Activated CD4-positive, alpha-beta T cell treated with anti-CD3 and anti-CD28 coated beads for 36 hours (primary cell): Measurements from ENCODE around the gene TYMP. TPM values are rescaled to one million over a fixed set of nuclear protein-coding genes. Genes with fewer than 3 reads are reported as not detected.

ENCODE experiments used
- ATAC-seq: fragments of 200-7000 bp; cut with Tn5 transposase; one replicate; pipeline ENCODE4 v1.10.0; 2021; ENCODE audit warnings: mild to moderate bottlenecking, moderate library complexity
- CTCF ChIA-PET: fragments of 350-600 bp; sonication (Branson Sonifier 250); formaldehyde crosslinking; loops from one replicate; lab custom pipeline; 2021; ENCODE audit warnings: antibody characterized with exemption; lab: Charles Lee
- POLR2A ChIA-PET: fragments of 350-600 bp; sonication (Branson Sonifier 250); formaldehyde crosslinking; loops from one replicate; lab custom pipeline; 2021; ENCODE audit warnings: antibody characterized with exemption, inconsistent platforms; lab: Charles Lee
- DNase-seq: peaks from one replicate; pipeline ENCODE4 v3.0.0-alpha.2; 2020
- H3K27ac Mint-ChIP-seq: one replicate; pipeline ENCODE4 v1.8.0; 2021; ENCODE audit warnings: mixed read lengths
- H3K27me3 Mint-ChIP-seq: one replicate; pipeline ENCODE4 v1.8.0; 2021; ENCODE audit warnings: mixed read lengths
- H3K36me3 Mint-ChIP-seq: one replicate; pipeline ENCODE4 v1.8.0; 2021; ENCODE audit warnings: low read depth, mixed read lengths
- H3K4me1 Mint-ChIP-seq: one replicate; pipeline ENCODE4 v1.8.0; 2021; ENCODE audit warnings: mixed read lengths
- H3K4me3 Mint-ChIP-seq: one replicate; pipeline ENCODE4 v1.8.0; 2021; ENCODE audit warnings: mild to moderate bottlenecking, moderate library complexity, mixed read lengths
- H3K9me3 Mint-ChIP-seq: one replicate; pipeline ENCODE4 v1.8.0; 2021; ENCODE audit warnings: low read depth, mixed read lengths
- intact Hi-C, 2 experiments: fragments of 100-400 bp; cut with DNase I in 1 of 2; cut with micrococcal nuclease in 1 of 2; formaldehyde crosslinking; loops; one replicate each; pipeline versions ENCODE4 v1.14.2 to v1.15.1; 2022 to 2024; cut with DNase I, micrococcal nuclease
- total RNA-seq, 2 experiments: library from RNA; stranded (reverse); gene quantifications; one replicate each; pipeline ENCODE4 v1.2.3, GENCODE V29; 2021

Gene TYMP
- total RNA-seq, 2 experiments from 2014 or later = 26.9 to 44.3 TPM

GRCh38 chr22:50505776-50506610 is 23.8 kb downstream of the TYMP start:
- peaks cover 13% of the 10 kb centered on the region for H3K4me1 Mint-ChIP-seq
- ATAC-seq (no peak), DNase-seq (no peak)
- ChIA-PET POLR2A (interaction anchor here (1.2 kb wide), 1 partner anchor 20 kb away, joined by 3 read pairs; the partner anchor contains the start of gene SCO2), CTCF (interaction anchor here (1.0 kb wide), 1 partner anchor 37 kb away, joined by 3 read pairs; no protein-coding TSS in a partner anchor)
- peak overlapping the region; percentile 91 for H3K4me3 Mint-ChIP-seq
- no peaks in the 10 kb centered on the region for H3K27me3 Mint-ChIP-seq
- peaks cover 17% of the 10 kb centered on the region for H3K36me3 Mint-ChIP-seq
- intact Hi-C loops = loop anchor here in 1 of 2 experiments (10.0 kb wide), 2 partner anchors 51 to 261 kb away; partner anchors contain the start of gene TUBGCP6
- H3K27ac Mint-ChIP-seq = no peak overlapping the region
- no peaks in the 10 kb centered on the region for H3K9me3 Mint-ChIP-seq

GRCh38 chr22:50505276-50505775 is 24.5 kb downstream of the TYMP start:
- no peaks in the 10 kb centered on the region for H3K27me3 Mint-ChIP-seq
- intact Hi-C loops = loop anchor here in 1 of 2 experiments (10.0 kb wide), 2 partner anchors 51 to 261 kb away; partner anchors contain the start of gene TUBGCP6
- ChIA-PET POLR2A (interaction anchor here (1.2 kb wide), 1 partner anchor 20 kb away, joined by 3 read pairs; the partner anchor contains the start of gene SCO2), CTCF (no interaction called here)
- no peak overlapping the region for H3K27ac Mint-ChIP-seq
- H3K36me3 Mint-ChIP-seq = peaks cover 17% of the 10 kb centered on the region
- ATAC-seq (no peak), DNase-seq (no peak)
- no peaks in the 10 kb centered on the region for H3K9me3 Mint-ChIP-seq
- H3K4me3 Mint-ChIP-seq = no peak overlapping the region
- H3K4me1 Mint-ChIP-seq = peaks cover 13% of the 10 kb centered on the region

GRCh38 chr22:50504369-50505211 is 25.2 kb downstream of the TYMP start:
- no peaks in the 10 kb centered on the region for H3K27me3 Mint-ChIP-seq
- DNase-seq = no peak
- no peak for ATAC-seq
- H3K4me1 Mint-ChIP-seq = peaks cover 9% of the 10 kb centered on the region
- H3K9me3 Mint-ChIP-seq = no peaks in the 10 kb centered on the region
- H3K36me3 Mint-ChIP-seq = peaks cover 16% of the 10 kb centered on the region
- POLR2A ChIA-PET = no interaction called here
- CTCF ChIA-PET = no interaction called here
- no peak overlapping the region for H3K27ac Mint-ChIP-seq
- intact Hi-C loops = loop anchor here in 1 of 2 experiments (10.0 kb wide), 2 partner anchors 50 to 260 kb away; partner anchors contain the start of gene TUBGCP6
- no peak overlapping the region for H3K4me3 Mint-ChIP-seq

- Mint-ChIP-seq H3K27ac (no peak overlapping the region), H3K4me1 (peaks cover 2% of the 10 kb centered on the region), H3K9me3 (no peaks in the 10 kb centered on the region), H3K36me3 (peaks cover 8% of the 10 kb centered on the region), H3K27me3 (no peaks in the 10 kb centered on the region), H3K4me3 (no peak overlapping the region)
- ChIA-PET CTCF (interaction anchor here (0.7 kb wide), 1 partner anchor 332 kb away, joined by 3 read pairs; no protein-coding TSS in a partner anchor), POLR2A (no interaction called here)
- ATAC-seq (no peak), DNase-seq (peak; percentile 55)
- intact Hi-C loops = loop anchor here in 1 of 2 experiments (10.0 kb wide), 2 partner anchors 49 to 259 kb away; partner anchors contain the start of gene TUBGCP6
Observed at GRCh38 chr22:50503475-50504145, 26.2 kb downstream of the TYMP start.

- H3K36me3 Mint-ChIP-seq = peaks cover 6% of the 10 kb centered on the region
- DNase-seq (no peak), ATAC-seq (no peak)
- H3K4me1 Mint-ChIP-seq = peaks cover 7% of the 10 kb centered on the region
- H3K4me3 Mint-ChIP-seq = no peak overlapping the region
- no peaks in the 10 kb centered on the region for H3K9me3 Mint-ChIP-seq
- CTCF ChIA-PET = interaction anchor here (0.7 to 1.4 kb wide), 2 partner anchors 23 to 331 kb away, joined by 3 to 4 read pairs; no protein-coding TSS in a partner anchor
- no peak overlapping the region for H3K27ac Mint-ChIP-seq
- POLR2A ChIA-PET = interaction anchor here (0.8 kb wide), 1 partner anchor 134 kb away, joined by 4 read pairs; no protein-coding TSS in a partner anchor
- no peaks in the 10 kb centered on the region for H3K27me3 Mint-ChIP-seq
- intact Hi-C loops = loop anchor here in 1 of 2 experiments (10.0 kb wide), 2 partner anchors 48 to 258 kb away; partner anchors contain the start of gene TUBGCP6
Observed at GRCh38 chr22:50502628-50503474, 27.0 kb downstream of the TYMP start.

GRCh38 chr22:50502096-50502495 is 27.7 kb downstream of the TYMP start:
- ChIA-PET POLR2A (interaction anchor here (0.8 kb wide), 1 partner anchor 135 kb away, joined by 4 read pairs; no protein-coding TSS in a partner anchor), CTCF (interaction anchor here (1.3 to 1.4 kb wide), 2 partner anchors 14 to 22 kb away, joined by 4 read pairs; no protein-coding TSS in a partner anchor)
- Mint-ChIP-seq H3K4me1 (peaks cover 7% of the 10 kb centered on the region), H3K27ac (no peak overlapping the region), H3K9me3 (no peaks in the 10 kb centered on the region), H3K36me3 (peaks cover 4% of the 10 kb centered on the region), H3K27me3 (no peaks in the 10 kb centered on the region), H3K4me3 (no peak overlapping the region)
- intact Hi-C loops = loop anchor here in 1 of 2 experiments (10.0 kb wide), 2 partner anchors 47 to 257 kb away; partner anchors contain the start of gene TUBGCP6
- DNase-seq (no peak), ATAC-seq (no peak)

GRCh38 chr22:50500452-50500851 is 29.4 kb downstream of the TYMP start:
- no peak for ATAC-seq
- no peak overlapping the region for H3K4me3 Mint-ChIP-seq
- no peaks in the 10 kb centered on the region for H3K9me3 Mint-ChIP-seq
- H3K27me3 Mint-ChIP-seq = no peaks in the 10 kb centered on the region
- POLR2A ChIA-PET = no interaction called here
- intact Hi-C loops = loop anchor here (2.0 to 10.0 kb wide), 3 partner anchors 46 to 256 kb away; partner anchors contain the start of gene TUBGCP6 (in 1 of the 2)
- no peak for DNase-seq
- peaks cover 4% of the 10 kb centered on the region for H3K36me3 Mint-ChIP-seq
- H3K27ac Mint-ChIP-seq = no peak overlapping the region
- H3K4me1 Mint-ChIP-seq = peaks cover 7% of the 10 kb centered on the region
- CTCF ChIA-PET = no interaction called here

GRCh38 chr22:50498322-50498890 is 31.4 kb downstream of the TYMP start:
- no peaks in the 10 kb centered on the region for H3K9me3 Mint-ChIP-seq
- ChIA-PET CTCF (interaction anchor here (0.6 to 2.4 kb wide), 18 partner anchors 9 to 256 kb away, joined by 3 to 12 read pairs (median 4); partner anchors contain the start of genes HDAC10, LMF2, NCAPH2 and SCO2), POLR2A (interaction anchor here (1.9 kb wide), 1 partner anchor 9 kb away, joined by 10 read pairs; the partner anchor contains the start of gene LMF2)
- H3K36me3 Mint-ChIP-seq = peaks cover 2% of the 10 kb centered on the region
- intact Hi-C loops = loop anchor here in 1 of 2 experiments (1.0 to 5.0 kb wide), 3 partner anchors 46 to 122 kb away; no protein-coding TSS in a partner anchor
- ATAC-seq = peak; percentile 96
- no peak overlapping the region for H3K27ac Mint-ChIP-seq
- peak; percentile 78 for DNase-seq
- no peak overlapping the region for H3K4me3 Mint-ChIP-seq
- no peaks in the 10 kb centered on the region for H3K27me3 Mint-ChIP-seq
- H3K4me1 Mint-ChIP-seq = peaks cover 7% of the 10 kb centered on the region

GRCh38 chr22:50497093-50497492 is 32.7 kb downstream of the TYMP start:
- intact Hi-C loops = loop anchor here in 1 of 2 experiments (5.0 kb wide), 1 partner anchor 45 kb away; no protein-coding TSS in a partner anchor
- ChIA-PET CTCF (interaction anchor here (0.7 to 2.4 kb wide), 12 partner anchors 12 to 255 kb away, joined by 3 to 12 read pairs (median 4); partner anchors contain the start of gene SCO2), POLR2A (interaction anchor here (0.7 kb wide), 2 partner anchors 28 to 579 kb away, joined by 3 to 4 read pairs; partner anchors contain the start of genes ALG12 and CRELD2)
- Mint-ChIP-seq H3K27me3 (no peaks in the 10 kb centered on the region), H3K4me1 (peaks cover 7% of the 10 kb centered on the region), H3K36me3 (peaks cover 1% of the 10 kb centered on the region), H3K4me3 (no peak overlapping the region), H3K27ac (no peak overlapping the region), H3K9me3 (no peaks in the 10 kb centered on the region)
- ATAC-seq (no peak), DNase-seq (no peak)
